Measurements from ENCODE around the gene ARHGDIG. TPM values are rescaled to one million over a fixed set of nuclear protein-coding genes. Genes with fewer than 3 reads are reported as not detected.
"Not testable (repeated sequence)": the region's sequence is repeated elsewhere in the genome, so short reads cannot be mapped to it uniquely, and the experiment has no call there.

ARHGDIG gene
- total RNA-seq, 1 experiment from 2014 or later: 2.4 TPM

- H3K4me3 ChIP-seq (ENCODE audit: low read depth in 2 of 2, low read length in 2 of 2): no peak overlapping the region
- no peaks in the 10 kb centered on the region for H3K4me1 ChIP-seq (ENCODE audit: control insufficient read depth, insufficient read depth, low read length)
- TF ChIP-seq SIN3A (IDR thresholded peaks at IDR 0.05; ENCODE audit: borderline replicate concordance, insufficient read depth, low read depth, low read length): no peak
- no peak for TF ChIP-seq TCF7L2 (IDR thresholded peaks at IDR 0.05; ENCODE audit: low read depth, low read length)
- TF ChIP-seq REST (IDR thresholded peaks at IDR 0.05; ENCODE audit: insufficient read depth in 1 of 2, low read depth in 2 of 2, low read length in 1 of 2): no peak
- TF ChIP-seq POLR2AphosphoS5 (IDR thresholded peaks at IDR 0.05; ENCODE audit: low read depth, low read length): no peak
- no peak for TF ChIP-seq CTCF (IDR thresholded peaks at IDR 0.05)
- CTCF ChIA-PET: no interaction called here
- no TSS peak for BruUV-seq (replicated peaks)
- no peaks in the 10 kb centered on the region for H3K27me3 ChIP-seq (ENCODE audit: control insufficient read depth, insufficient read depth, low read length)
- DNase-seq (ENCODE audit: low read depth, low spot score) (no peak), ATAC-seq (no peak)
- H3K9me3 ChIP-seq (ENCODE audit: control insufficient read depth, insufficient read depth, low read depth, low read length): no peaks in the 10 kb centered on the region
- H3K27ac ChIP-seq (ENCODE audit: low read length): no peak overlapping the region
- POLR2A ChIA-PET: no interaction called here
- intact Hi-C loops (cut with micrococcal nuclease; ENCODE audit: unreplicated experiment) (no loop called here), in situ Hi-C loops (cut with HindIII; ENCODE audit: low pct_unique_long_range_greater_than_20kb, low sequenced_read_pairs) (no loop called here)
- H3K36me3 ChIP-seq (ENCODE audit: control insufficient read depth, insufficient read depth, low read length): no peaks in the 10 kb centered on the region
Measured at GRCh38 chr16:255183-255582, 25.2 kb upstream of the ARHGDIG start.

- in situ Hi-C loops (cut with HindIII; ENCODE audit: low pct_unique_long_range_greater_than_20kb, low sequenced_read_pairs); BruUV-seq (replicated peaks); H3K27me3 ChIP-seq (ENCODE audit: control insufficient read depth, insufficient read depth, low read length); DNase-seq (ENCODE audit: low read depth, low spot score); H3K27ac ChIP-seq (ENCODE audit: low read length); H3K4me1 ChIP-seq (ENCODE audit: control insufficient read depth, insufficient read depth, low read length); CTCF ChIA-PET; H3K4me3 ChIP-seq (ENCODE audit: low read depth in 2 of 2, low read length in 2 of 2); H3K36me3 ChIP-seq (ENCODE audit: control insufficient read depth, insufficient read depth, low read length); ATAC-seq; H3K9me3 ChIP-seq (ENCODE audit: control insufficient read depth, insufficient read depth, low read depth, low read length); POLR2A ChIA-PET; intact Hi-C loops (cut with micrococcal nuclease; ENCODE audit: unreplicated experiment): not testable (repeated sequence)
Measured at GRCh38 chr16:258091-258490, 22.3 kb upstream of the ARHGDIG start.

GRCh38 chr16:259226-259625 is 21.2 kb upstream of the ARHGDIG start:
- DNase-seq (ENCODE audit: low read depth, low spot score) (no peak), ATAC-seq (no peak)
- Histone ChIP-seq H3K36me3 (ENCODE audit: control insufficient read depth, insufficient read depth, low read length) (no peaks in the 10 kb centered on the region), H3K4me3 (ENCODE audit: low read depth in 2 of 2, low read length in 2 of 2) (no peak overlapping the region), H3K9me3 (ENCODE audit: control insufficient read depth, insufficient read depth, low read depth, low read length) (no peaks in the 10 kb centered on the region), H3K4me1 (ENCODE audit: control insufficient read depth, insufficient read depth, low read length) (no peaks in the 10 kb centered on the region), H3K27ac (ENCODE audit: low read length) (no peak overlapping the region), H3K27me3 (ENCODE audit: control insufficient read depth, insufficient read depth, low read length) (no peaks in the 10 kb centered on the region)
- no TSS peak for BruUV-seq (replicated peaks)
- in situ Hi-C loops (cut with HindIII; ENCODE audit: low pct_unique_long_range_greater_than_20kb, low sequenced_read_pairs) (no loop called here), intact Hi-C loops (cut with micrococcal nuclease; ENCODE audit: unreplicated experiment) (no loop called here)
- ChIA-PET CTCF (no interaction called here), POLR2A (interaction anchor here (0.7 kb wide), 1 partner anchor 41 kb away, joined by 3 read pairs; no protein-coding TSS in a partner anchor)
- no peak for TF ChIP-seq CTCF (IDR thresholded peaks at IDR 0.05)
- no peak for TF ChIP-seq TCF7L2 (IDR thresholded peaks at IDR 0.05; ENCODE audit: low read depth, low read length)
- TF ChIP-seq SIN3A (IDR thresholded peaks at IDR 0.05; ENCODE audit: borderline replicate concordance, insufficient read depth, low read depth, low read length): no peak
- TF ChIP-seq POLR2AphosphoS5 (IDR thresholded peaks at IDR 0.05; ENCODE audit: low read depth, low read length): no peak
- TF ChIP-seq REST (IDR thresholded peaks at IDR 0.05; ENCODE audit: insufficient read depth in 1 of 2, low read depth in 2 of 2, low read length in 1 of 2): no peak

All from Panc1 (cell line).